Right atrium auricular region (tissue), 2 donors: ENCODE results near the gene CALML5. TPM values are rescaled to one million over a fixed set of nuclear protein-coding genes. Genes with fewer than 3 reads are reported as not detected.

Experiments used
- DNase-seq: peaks from one replicate; pipeline ENCODE4 v3.0.0-alpha.2; 2019; ENCODE audit warnings: low spot score
- H3K27ac ChIP-seq, 2 donors: fragments of 200-600 bp; sonication (generic); 1 replicate in 1 of 2; 2 replicates in 1 of 2; pipeline ENCODE4 v1.5.1; 2016 to 2019
- H3K27me3 ChIP-seq, 2 donors: fragments of 200-600 bp; sonication (generic); one replicate each; pipeline versions ENCODE4 v1.5.1 to v1.6.0; 2017 to 2019
- H3K36me3 ChIP-seq: fragments of 200-600 bp; sonication (generic); one replicate; pipeline ENCODE4 v1.5.1; 2016
- H3K4me1 ChIP-seq, 2 donors: fragments of 200-600 bp; sonication (generic); one replicate each; pipeline versions ENCODE4 v1.5.1 to v1.6.0; 2017 to 2019
- H3K4me3 ChIP-seq, 2 donors: fragments of 200-600 bp; sonication (generic); 1 replicate in 1 of 2; 2 replicates in 1 of 2; pipeline ENCODE4 v1.5.1; 2017 to 2019; ENCODE audit warnings: mild to moderate bottlenecking in 1 of 2, moderate library complexity in 1 of 2
- H3K9me3 ChIP-seq, 2 donors: fragments of 200-600 bp; sonication (generic); one replicate each; pipeline ENCODE4 v1.5.1; 2019
- total RNA-seq, 2 donors: library from RNA; depleted of rRNA; stranded (reverse); fragments of >200 nt; gene quantifications; one replicate each; pipeline ENCODE4 v1.1.0, GENCODE V29; 2016
- TF ChIP-seq, protein P1 (sequence below), 2 donors: fragments of 200-600 bp; sonication (generic); IDR thresholded peaks; one replicate each; pipeline ENCODE4 v1.5.1; 2019; ENCODE audit warnings: antibody characterized with exemption in 2 of 2

The CALML5 gene
- total RNA-seq, 2 donors from 2014 or later: not detected

DNA sequence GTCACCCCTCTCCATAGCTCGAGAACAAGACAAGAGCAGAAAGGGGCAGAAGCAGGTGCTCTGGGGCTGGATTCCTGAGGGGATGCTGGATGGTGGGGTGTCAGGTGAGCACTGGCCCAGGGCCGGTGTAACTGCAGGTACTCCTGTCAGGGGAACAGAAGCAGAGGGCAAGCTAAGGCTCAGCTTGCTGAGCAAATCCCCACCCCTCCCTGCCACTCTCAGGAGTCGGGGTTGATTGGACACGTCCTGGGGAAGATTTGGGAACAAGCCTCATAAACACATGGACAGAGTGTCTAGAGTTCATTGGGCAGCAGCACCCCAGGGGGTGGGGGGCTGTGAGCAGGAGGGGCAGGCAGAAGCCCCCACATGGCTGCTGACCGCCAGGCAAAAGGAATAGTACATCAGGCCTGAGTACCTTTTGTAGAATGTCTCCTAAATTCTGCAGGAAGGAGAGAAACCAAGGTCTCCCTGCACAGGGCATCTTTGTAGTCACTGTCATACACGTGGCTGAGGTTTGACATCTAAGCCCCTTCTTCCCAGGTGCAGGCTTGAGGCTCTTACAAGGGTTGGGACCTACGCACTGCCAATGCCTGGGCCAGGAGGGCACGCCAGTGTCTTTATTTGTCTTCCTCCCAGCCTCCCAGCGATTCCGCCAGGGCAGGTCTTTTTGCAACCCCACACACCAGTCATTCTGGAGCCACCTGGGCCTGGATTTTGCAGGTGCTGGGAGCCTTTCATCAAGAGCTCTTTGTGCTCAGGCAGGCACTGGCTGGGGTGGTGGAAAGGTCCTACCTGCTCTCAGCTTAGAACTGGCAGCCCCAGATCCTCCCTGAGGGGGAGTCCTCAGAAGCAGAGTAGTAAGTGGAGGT is 28.2 kb upstream of the CALML5 start:
- Histone ChIP-seq H3K27me3 (no peaks in the 10 kb centered on the region), H3K9me3 (no peaks in the 10 kb centered on the region), H3K27ac (no peak overlapping the region), H3K36me3 (no peaks in the 10 kb centered on the region), H3K4me3 (no peak overlapping the region), H3K4me1 (no peaks in the 10 kb centered on the region)
- no peak for DNase-seq
- TF ChIP-seq, protein P1, sequence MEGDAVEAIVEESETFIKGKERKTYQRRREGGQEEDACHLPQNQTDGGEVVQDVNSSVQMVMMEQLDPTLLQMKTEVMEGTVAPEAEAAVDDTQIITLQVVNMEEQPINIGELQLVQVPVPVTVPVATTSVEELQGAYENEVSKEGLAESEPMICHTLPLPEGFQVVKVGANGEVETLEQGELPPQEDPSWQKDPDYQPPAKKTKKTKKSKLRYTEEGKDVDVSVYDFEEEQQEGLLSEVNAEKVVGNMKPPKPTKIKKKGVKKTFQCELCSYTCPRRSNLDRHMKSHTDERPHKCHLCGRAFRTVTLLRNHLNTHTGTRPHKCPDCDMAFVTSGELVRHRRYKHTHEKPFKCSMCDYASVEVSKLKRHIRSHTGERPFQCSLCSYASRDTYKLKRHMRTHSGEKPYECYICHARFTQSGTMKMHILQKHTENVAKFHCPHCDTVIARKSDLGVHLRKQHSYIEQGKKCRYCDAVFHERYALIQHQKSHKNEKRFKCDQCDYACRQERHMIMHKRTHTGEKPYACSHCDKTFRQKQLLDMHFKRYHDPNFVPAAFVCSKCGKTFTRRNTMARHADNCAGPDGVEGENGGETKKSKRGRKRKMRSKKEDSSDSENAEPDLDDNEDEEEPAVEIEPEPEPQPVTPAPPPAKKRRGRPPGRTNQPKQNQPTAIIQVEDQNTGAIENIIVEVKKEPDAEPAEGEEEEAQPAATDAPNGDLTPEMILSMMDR (IDR thresholded peaks at IDR 0.05): no peak

- H3K4me3 ChIP-seq: no peak overlapping the region
- no peaks in the 10 kb centered on the region for H3K27me3 ChIP-seq
- no peaks in the 10 kb centered on the region for H3K4me1 ChIP-seq
- no peak for DNase-seq
- H3K9me3 ChIP-seq: no peaks in the 10 kb centered on the region
- no peaks in the 10 kb centered on the region for H3K36me3 ChIP-seq
- H3K27ac ChIP-seq: no peak overlapping the region
- TF ChIP-seq, protein P1 (IDR thresholded peaks at IDR 0.05): no peak
Observed at GRCh38 chr10:5526691-5527331, 27.4 kb upstream of the CALML5 start.

- Histone ChIP-seq H3K27me3 (no peaks in the 10 kb centered on the region), H3K27ac (no peak overlapping the region), H3K36me3 (no peaks in the 10 kb centered on the region), H3K4me3 (no peak overlapping the region), H3K9me3 (no peaks in the 10 kb centered on the region), H3K4me1 (no peaks in the 10 kb centered on the region)
- DNase-seq: no peak
- TF ChIP-seq, protein P1 (IDR thresholded peaks at IDR 0.05): no peak
Observed at GRCh38 chr10:5525561-5526341, 26.4 kb upstream of the CALML5 start.

GRCh38 chr10:5524641-5525560 is 25.5 kb upstream of the CALML5 start, which contains the start of gene CALML3:
Gene CALML3, plus strand, starts transcription at chr10:5524961. Its CDS starts 125 bp downstream, at chr10:5525086.
- DNase-seq: no peak
- Histone ChIP-seq H3K4me1 (no peaks in the 10 kb centered on the region), H3K4me3 (no peak within 1 kb of the TSS), H3K36me3 (no peaks in the 10 kb centered on the region), H3K27me3 (no peaks in the 10 kb centered on the region), H3K9me3 (no peaks in the 10 kb centered on the region), H3K27ac (no peak within 1 kb of the TSS)
- TF ChIP-seq, protein P1 (IDR thresholded peaks at IDR 0.05): no peak
